Measurements from ENCODE around the gene DTD1.

GRCh38 chr20:18794428-18794787 lies 206.6 kb downstream of the DTD1 start:
- TF ChIP-seq CTCF (conservative IDR thresholded peaks at IDR 0.05) = no peak
- TF ChIP-seq EZH2 (IDR thresholded peaks at IDR 0.05; ENCODE audit: low read depth) = no peak

Measured in PC-9 (cell line).